GM21576 (cell line): ENCODE measurements around the gene PCYOX1L.

Source experiments
- ATAC-seq: cut with Tn5 transposase; IDR thresholded peaks from one replicate; pipeline ENCODE4 v1.9.1; 2021; ENCODE audit warnings: mild to moderate bottlenecking, moderate library complexity; ENCODE audit not compliant: unreplicated experiment

PCYOX1L gene

GRCh38 chr5:149418910-149419531 is 61.2 kb downstream of the PCYOX1L start:
- ATAC-seq: no peak
